ENCODE results near the gene SCN5A. TPM values are rescaled to one million over a fixed set of nuclear protein-coding genes. Genes with fewer than 3 reads are reported as not detected.

Gene SCN5A
- total RNA-seq, 1 experiment from 2014 or later = 11.5 TPM

GRCh38 chr3:38573111-38573510, 76.4 kb downstream of the SCN5A start:
- no TSS peak for BruUV-seq (replicated peaks)
- ATAC-seq (no peak), DNase-seq (ENCODE audit: low read depth, low spot score) (no peak)
- Histone ChIP-seq H4K20me1 (ENCODE audit: insufficient read depth) (no peaks in the 10 kb centered on the region), H2AFZ (ENCODE audit: low read depth, low read length, poor library complexity, severe bottlenecking) (no peak overlapping the region), H3K4me3 (replicated peaks in 1 of 2; ENCODE audit: low read depth in 1 of 2, low read length in 2 of 2) (no peak overlapping the region), H3K9ac (ENCODE audit: low read length) (no peak overlapping the region), H3K27ac (ENCODE audit: low read depth, low read length) (no peak overlapping the region), H3K79me2 (ENCODE audit: insufficient read depth, low read length) (no peaks in the 10 kb centered on the region), H3K4me1 (ENCODE audit: control insufficient read depth in 1 of 2, insufficient read depth in 2 of 2, low read length in 2 of 2) (no peaks in the 10 kb centered on the region), H3K36me3 (ENCODE audit: control insufficient read depth in 1 of 2, insufficient read depth in 2 of 2, low read length in 2 of 2) (no peaks in the 10 kb centered on the region), H3K9me3 (ENCODE audit: control insufficient read depth in 1 of 2, insufficient read depth in 1 of 2, low read depth in 1 of 2, low read length in 2 of 2) (0 out of 4 replicates have a peak, but pooled peaks cover 0 to 3% of the 10 kb centered on the region in 2 experiments), H3K9me2 (ENCODE audit: insufficient read depth) (no peaks in the 10 kb centered on the region), H3K4me2 (ENCODE audit: low read length) (no peak overlapping the region), H3K27me3 (ENCODE audit: insufficient read depth, low read length) (no peaks in the 10 kb centered on the region)
- TF ChIP-seq EZH2 (IDR thresholded peaks at IDR 0.05) (no peak), CEBPB (IDR thresholded peaks at IDR 0.05; ENCODE audit: low read depth) (no peak), EGR1 (IDR thresholded peaks at IDR 0.05; ENCODE audit: low read depth) (no peak), JUND (IDR thresholded peaks at IDR 0.05) (no peak), CTCF (IDR thresholded peaks at IDR 0.05 in 2 of 3, conservative IDR thresholded peaks at IDR 0.05 in 1 of 3; ENCODE audit: borderline replicate concordance in 1 of 3, insufficient read depth in 1 of 3, low read depth in 2 of 3, low read length in 2 of 3) (no peak), CBX3 (IDR thresholded peaks at IDR 0.05; ENCODE audit: low read depth) (no peak), ZBTB33 (IDR thresholded peaks at IDR 0.05; ENCODE audit: extremely low read depth, insufficient replicate concordance, low read length) (no peak), SRF (IDR thresholded peaks at IDR 0.05; ENCODE audit: low read depth) (no peak), YY1 (IDR thresholded peaks at IDR 0.05; ENCODE audit: extremely low read depth, insufficient replicate concordance, low read depth, low read length) (no peak), ZNF274 (IDR thresholded peaks at IDR 0.05; ENCODE audit: low read depth, low read length) (no peak), ATF3 (IDR thresholded peaks at IDR 0.05) (no peak), EZH2phosphoT487 (IDR thresholded peaks at IDR 0.05; ENCODE audit: borderline replicate concordance) (no peak), POLR2AphosphoS5 (IDR thresholded peaks at IDR 0.05; ENCODE audit: low read depth, low read length) (no peak), RAD21 (IDR thresholded peaks at IDR 0.05; ENCODE audit: low read depth) (no peak), POLR2A (IDR thresholded peaks at IDR 0.05; ENCODE audit: borderline replicate concordance, extremely low read depth, insufficient read depth, insufficient read length) (no peak)
- TF ChIP-seq, protein P1, sequence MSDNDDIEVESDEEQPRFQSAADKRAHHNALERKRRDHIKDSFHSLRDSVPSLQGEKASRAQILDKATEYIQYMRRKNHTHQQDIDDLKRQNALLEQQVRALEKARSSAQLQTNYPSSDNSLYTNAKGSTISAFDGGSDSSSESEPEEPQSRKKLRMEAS (IDR thresholded peaks at IDR 0.05) = no peak
- ChIA-PET CTCF (no interaction called here), RAD21 (ENCODE audit: low non-redundant PET in 1 of 2, low total read pairs in 2 of 2, uncharacterized antibody in 2 of 2, unreplicated experiment in 2 of 2) (no interaction called here), POLR2A (no interaction called here)
- intact Hi-C loops (cut with micrococcal nuclease) = no loop called here
